Measurements from ENCODE around the gene LARP1.

The LARP1 gene

GRCh38 chr5:154723740-154724505, 31.3 kb upstream of the LARP1 start:
- H3K4me1 ChIP-seq (ENCODE audit: insufficient read depth, low read length, poor library complexity, severe bottlenecking), result no peaks in the 10 kb centered on the region
- no peaks in the 10 kb centered on the region for H3F3A ChIP-seq (ENCODE audit: low read depth)
- no peaks in the 10 kb centered on the region for H4K20me1 ChIP-seq (ENCODE audit: insufficient read depth, low read length, poor library complexity, severe bottlenecking)
- no peak for TF ChIP-seq CTCF (conservative IDR thresholded peaks at IDR 0.05; ENCODE audit: low read length)
- TF ChIP-seq EZH2phosphoT487 (IDR thresholded peaks at IDR 0.05; ENCODE audit: borderline replicate concordance), result no peak
- H3K79me2 ChIP-seq (ENCODE audit: insufficient read depth, low read length), result no peaks in the 10 kb centered on the region
- H3K4me3 ChIP-seq (ENCODE audit: low read length, poor library complexity, severe bottlenecking), result no peak overlapping the region
- no peaks in the 10 kb centered on the region for H3K27me3 ChIP-seq (ENCODE audit: insufficient read depth, low read length, poor library complexity, severe bottlenecking)
- H2AFZ ChIP-seq (ENCODE audit: low read length), result no peak overlapping the region
- no peak overlapping the region for H3K9ac ChIP-seq (ENCODE audit: low read depth, low read length, poor library complexity, severe bottlenecking)
- H3K9me2 ChIP-seq (replicated peaks; ENCODE audit: low read depth, low read length), result no peaks in the 10 kb centered on the region
- H3K9me3 ChIP-seq (ENCODE audit: insufficient read depth, low read depth, low read length), result no peaks in the 10 kb centered on the region
- no peak overlapping the region for H3K4me2 ChIP-seq (ENCODE audit: low read depth, low read length, poor library complexity, severe bottlenecking)
- H3K36me3 ChIP-seq (ENCODE audit: insufficient read depth, low read length), result no peaks in the 10 kb centered on the region

- Histone ChIP-seq H3K4me2 (ENCODE audit: low read depth, low read length, poor library complexity, severe bottlenecking) (no peak overlapping the region), H3K4me3 (ENCODE audit: low read length, poor library complexity, severe bottlenecking) (no peak overlapping the region), H3K4me1 (ENCODE audit: insufficient read depth, low read length, poor library complexity, severe bottlenecking) (no peaks in the 10 kb centered on the region), H3K79me2 (ENCODE audit: insufficient read depth, low read length) (no peaks in the 10 kb centered on the region), H3K9ac (ENCODE audit: low read depth, low read length, poor library complexity, severe bottlenecking) (no peak overlapping the region), H2AFZ (ENCODE audit: low read length) (no peak overlapping the region), H3K36me3 (ENCODE audit: insufficient read depth, low read length) (no peaks in the 10 kb centered on the region), H4K20me1 (ENCODE audit: insufficient read depth, low read length, poor library complexity, severe bottlenecking) (no peaks in the 10 kb centered on the region), H3K27me3 (ENCODE audit: insufficient read depth, low read length, poor library complexity, severe bottlenecking) (no peaks in the 10 kb centered on the region), H3K9me3 (ENCODE audit: insufficient read depth, low read depth, low read length) (no peaks in the 10 kb centered on the region), H3K9me2 (replicated peaks; ENCODE audit: low read depth, low read length) (no peaks in the 10 kb centered on the region), H3F3A (ENCODE audit: low read depth) (no peaks in the 10 kb centered on the region)
- TF ChIP-seq CTCF (conservative IDR thresholded peaks at IDR 0.05; ENCODE audit: low read length), result no peak
- TF ChIP-seq EZH2phosphoT487 (IDR thresholded peaks at IDR 0.05; ENCODE audit: borderline replicate concordance), result no peak
These were observed 27.8 kb upstream of the LARP1 start for GRCh38 chr5:154727361-154727760.

- Histone ChIP-seq H3F3A (ENCODE audit: low read depth) (no peaks in the 10 kb centered on the region), H3K4me2 (ENCODE audit: low read depth, low read length, poor library complexity, severe bottlenecking) (no peak overlapping the region), H3K4me1 (ENCODE audit: insufficient read depth, low read length, poor library complexity, severe bottlenecking) (no peaks in the 10 kb centered on the region), H2AFZ (ENCODE audit: low read length) (no peak overlapping the region), H3K27me3 (ENCODE audit: insufficient read depth, low read length, poor library complexity, severe bottlenecking) (no peaks in the 10 kb centered on the region), H3K9ac (ENCODE audit: low read depth, low read length, poor library complexity, severe bottlenecking) (no peak overlapping the region), H4K20me1 (ENCODE audit: insufficient read depth, low read length, poor library complexity, severe bottlenecking) (no peaks in the 10 kb centered on the region), H3K79me2 (ENCODE audit: insufficient read depth, low read length) (no peaks in the 10 kb centered on the region), H3K36me3 (ENCODE audit: insufficient read depth, low read length) (no peaks in the 10 kb centered on the region), H3K4me3 (ENCODE audit: low read length, poor library complexity, severe bottlenecking) (no peak overlapping the region), H3K9me2 (replicated peaks; ENCODE audit: low read depth, low read length) (no peaks in the 10 kb centered on the region), H3K9me3 (ENCODE audit: insufficient read depth, low read depth, low read length) (no peaks in the 10 kb centered on the region)
- TF ChIP-seq CTCF (conservative IDR thresholded peaks at IDR 0.05; ENCODE audit: low read length), result no peak
- no peak for TF ChIP-seq EZH2phosphoT487 (IDR thresholded peaks at IDR 0.05; ENCODE audit: borderline replicate concordance)
These were observed 26.1 kb upstream of the LARP1 start for GRCh38 chr5:154728939-154729588.
